ENCODE results near the gene C1orf122.

DNA sequence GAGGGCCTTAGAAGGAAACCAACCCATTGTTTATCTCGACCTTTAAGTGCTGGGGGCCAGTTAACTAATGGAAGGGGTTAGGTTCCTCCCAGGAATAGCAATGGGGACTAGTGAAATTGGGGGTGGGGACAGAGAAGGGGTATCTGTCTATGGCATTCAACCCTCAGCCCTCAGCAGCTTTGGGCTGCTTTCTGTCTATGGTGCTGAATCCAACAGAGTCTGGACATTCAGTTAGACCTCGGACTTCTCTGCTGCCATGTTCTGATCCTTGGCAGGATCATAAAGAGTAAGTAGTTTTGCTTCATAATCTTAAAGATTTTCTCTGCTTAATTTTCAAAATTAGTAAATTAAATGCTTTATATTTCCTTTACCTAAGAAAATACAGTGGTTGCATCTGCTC, 40.1 kb upstream of the C1orf122 start:
- no peak for TF ChIP-seq KDM1A (IDR thresholded peaks at IDR 0.05; ENCODE audit: borderline replicate concordance, low read length)
- no peak for TF ChIP-seq ZNF274 (IDR thresholded peaks at IDR 0.05; ENCODE audit: borderline replicate concordance, extremely low read depth, low read length)
- TF ChIP-seq POLR2AphosphoS5 (IDR thresholded peaks at IDR 0.05; ENCODE audit: low read depth, low read length) = no peak
- TF ChIP-seq, protein P1, sequence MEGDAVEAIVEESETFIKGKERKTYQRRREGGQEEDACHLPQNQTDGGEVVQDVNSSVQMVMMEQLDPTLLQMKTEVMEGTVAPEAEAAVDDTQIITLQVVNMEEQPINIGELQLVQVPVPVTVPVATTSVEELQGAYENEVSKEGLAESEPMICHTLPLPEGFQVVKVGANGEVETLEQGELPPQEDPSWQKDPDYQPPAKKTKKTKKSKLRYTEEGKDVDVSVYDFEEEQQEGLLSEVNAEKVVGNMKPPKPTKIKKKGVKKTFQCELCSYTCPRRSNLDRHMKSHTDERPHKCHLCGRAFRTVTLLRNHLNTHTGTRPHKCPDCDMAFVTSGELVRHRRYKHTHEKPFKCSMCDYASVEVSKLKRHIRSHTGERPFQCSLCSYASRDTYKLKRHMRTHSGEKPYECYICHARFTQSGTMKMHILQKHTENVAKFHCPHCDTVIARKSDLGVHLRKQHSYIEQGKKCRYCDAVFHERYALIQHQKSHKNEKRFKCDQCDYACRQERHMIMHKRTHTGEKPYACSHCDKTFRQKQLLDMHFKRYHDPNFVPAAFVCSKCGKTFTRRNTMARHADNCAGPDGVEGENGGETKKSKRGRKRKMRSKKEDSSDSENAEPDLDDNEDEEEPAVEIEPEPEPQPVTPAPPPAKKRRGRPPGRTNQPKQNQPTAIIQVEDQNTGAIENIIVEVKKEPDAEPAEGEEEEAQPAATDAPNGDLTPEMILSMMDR (IDR thresholded peaks at IDR 0.05; ENCODE audit: control extremely low read depth in 1 of 3, insufficient read depth in 1 of 3, low read depth in 1 of 3, low read length in 3 of 3) = no peak
- no peak for TF ChIP-seq PHF8 (conservative IDR thresholded peaks at IDR 0.05; ENCODE audit: low read depth, low read length)
- TF ChIP-seq RBBP5 (IDR thresholded peaks at IDR 0.05; ENCODE audit: borderline replicate concordance, low read depth, low read length) = no peak
- TF ChIP-seq TCF12 (IDR thresholded peaks at IDR 0.05; ENCODE audit: low read depth, low read length) = no peak
- TF ChIP-seq GABPA (IDR thresholded peaks at IDR 0.05; ENCODE audit: borderline replicate concordance, insufficient read depth, low read length) = no peak
